HCT116 (cell line): ENCODE data around the gene ACOT8. TPM values are rescaled to one million over a fixed set of nuclear protein-coding genes. Genes with fewer than 3 reads are reported as not detected.

Experiments used
- ATAC-seq: fragments of 200-7000 bp; cut with Tn5 transposase; 2 replicates; pipeline ENCODE4 v1.9.1; 2020; ENCODE audit warnings: mild to moderate bottlenecking, moderate library complexity
- BruUV-seq: library from RNA; stranded (reverse); fragments of 400-500 nt; replicated peaks from 2 replicates; lab custom pipeline; 2021; lab: Mats Ljungman, UMichigan
- CTCF ChIA-PET: fragments of 300-600 bp; sonication (Branson Sonifier 250); formaldehyde crosslinking; loops from one replicate; lab custom pipeline; 2021; ENCODE audit warnings: antibody characterized with exemption; lab: Charles Lee
- POLR2A ChIA-PET: fragments of 300-600, 350-600 bp; sonication (Branson Sonifier 250); formaldehyde crosslinking; loops from one replicate; lab custom pipeline; 2021; ENCODE audit warnings: antibody characterized with exemption; lab: Charles Lee
- RAD21 ChIA-PET, 2 experiments: fragments of 300-600 bp; sonication (Branson Sonifier 250); formaldehyde crosslinking; loops; one replicate each; lab custom pipeline; 2023; ENCODE audit warnings: low total read pairs in 2 of 2; ENCODE audit not compliant: uncharacterized antibody in 2 of 2, unreplicated experiment in 2 of 2, low non-redundant PET in 1 of 2; lab: Charles Lee
- DNase-seq: peaks from one replicate; pipeline ENCODE4 v3.0.0-alpha.2; 2010; ENCODE audit warnings: low read depth, low spot score
- H2AFZ ChIP-seq: fragments of 200-600 bp; shearing (Covaris generic), sonication (generic); 2 replicates; pipeline ENCODE4 v1.6.1; 2017; ENCODE audit warnings: low read depth, mixed run types, mixed read lengths, antibody characterized with exemption, low read length; ENCODE audit not compliant: poor library complexity, severe bottlenecking
- H3K27ac ChIP-seq: 2 replicates; pipeline ENCODE4 v1.5.1; 2012; ENCODE audit warnings: low read depth, low read length
- H3K27me3 ChIP-seq: fragments of 200-600 bp; sonication (generic); 2 replicates; pipeline ENCODE4 v1.6.1; 2016; ENCODE audit warnings: mixed run types, low read length, mixed read lengths; ENCODE audit not compliant: insufficient read depth
- H3K36me3 ChIP-seq, 2 experiments: fragments of 200-500 bp in 1 of 2; fragments of 200-600 bp in 1 of 2; sonication (Bioruptor generic) in 1 of 2; sonication (generic) in 1 of 2; 2 replicates each; pipeline versions ENCODE4 v1.5.1 to v1.6.1; 2014 to 2016; ENCODE audit warnings: low read length in 2 of 2, inconsistent platforms in 1 of 2, mixed read lengths in 1 of 2, mixed run types in 1 of 2; ENCODE audit not compliant: insufficient read depth in 2 of 2, control insufficient read depth in 1 of 2
- H3K4me1 ChIP-seq, 2 experiments: fragments of 200-600 bp in 1 of 2; sonication (generic) in 1 of 2; 2 replicates each; pipeline versions ENCODE4 v1.5.1 to v1.6.1; 2012 to 2017; ENCODE audit warnings: low read length in 2 of 2, inconsistent platforms in 1 of 2, mild to moderate bottlenecking in 1 of 2, mixed read lengths in 1 of 2, mixed run types in 1 of 2, moderate library complexity in 1 of 2; ENCODE audit not compliant: insufficient read depth in 2 of 2, control insufficient read depth in 1 of 2
- H3K4me2 ChIP-seq: fragments of 200-600 bp; sonication (generic); 2 replicates; pipeline ENCODE4 v1.6.1; 2017; ENCODE audit warnings: mixed run types, low read length, mixed read lengths
- H3K4me3 ChIP-seq, 2 experiments: fragments of 200-600 bp in 1 of 2; sonication (generic) in 1 of 2; replicated peaks in 1 of 2; 2 replicates each; pipeline ENCODE4 v1.5.1; 2011 to 2016; ENCODE audit warnings: low read length in 2 of 2, control low read depth in 1 of 2, low read depth in 1 of 2, mild to moderate bottlenecking in 1 of 2, mixed read lengths in 1 of 2, mixed run types in 1 of 2
- H3K79me2 ChIP-seq: fragments of 200-600 bp; sonication (generic); 2 replicates; pipeline ENCODE4 v1.6.1; 2017; ENCODE audit warnings: mild to moderate bottlenecking, mixed run types, low read length, moderate library complexity, mixed read lengths; ENCODE audit not compliant: insufficient read depth
- H3K9ac ChIP-seq: fragments of 200-600 bp; sonication (generic); 2 replicates; pipeline ENCODE4 v1.6.1; 2016; ENCODE audit warnings: low read length, mixed read lengths
- H3K9me2 ChIP-seq: fragments of 200-600 bp; sonication (generic), shearing (Covaris generic); 2 replicates; pipeline ENCODE4 v1.6.1; 2017; ENCODE audit warnings: mixed run types, mild to moderate bottlenecking, moderate library complexity; ENCODE audit not compliant: insufficient read depth
- H3K9me3 ChIP-seq, 2 experiments: fragments of 200-500 bp in 1 of 2; fragments of 200-600 bp in 1 of 2; sonication (Bioruptor generic) in 1 of 2; sonication (generic) in 1 of 2; 2 replicates each; pipeline ENCODE4 v1.6.1; 2014 to 2017; ENCODE audit warnings: low read length in 2 of 2, mixed read lengths in 2 of 2, inconsistent platforms in 1 of 2, low read depth in 1 of 2, mild to moderate bottlenecking in 1 of 2, mixed run types in 1 of 2, moderate library complexity in 1 of 2; ENCODE audit not compliant: control insufficient read depth in 1 of 2, insufficient read depth in 1 of 2
- H4K20me1 ChIP-seq: fragments of 200-600 bp; sonication (generic), shearing (Covaris generic); 2 replicates; pipeline ENCODE4 v1.6.1; 2017; ENCODE audit warnings: mixed run types, mild to moderate bottlenecking, moderate library complexity; ENCODE audit not compliant: insufficient read depth
- ATF3 ChIP-seq: IDR thresholded peaks from 2 replicates; pipeline ENCODE4 v1.6.1; 2012
- CBX3 ChIP-seq: IDR thresholded peaks from 2 replicates; pipeline ENCODE4 v1.6.1; 2012; ENCODE audit warnings: low read depth
- CTCF ChIP-seq, 3 experiments: fragments of 200-600 bp in 1 of 3; sonication (generic) in 1 of 3; IDR thresholded peaks in 2 of 3; conservative IDR thresholded peaks in 1 of 3; 2 replicates each; pipeline ENCODE4 v1.5.1; 2012 to 2017; ENCODE audit warnings: low read depth in 2 of 3, low read length in 2 of 3, antibody characterized with exemption in 1 of 3, borderline replicate concordance in 1 of 3, control low read depth in 1 of 3, mild to moderate bottlenecking in 1 of 3, mixed read lengths in 1 of 3, mixed run types in 1 of 3, moderate library complexity in 1 of 3; ENCODE audit not compliant: insufficient read depth in 1 of 3
- EGR1 ChIP-seq: IDR thresholded peaks from 2 replicates; pipeline ENCODE4 v1.6.1; 2012; ENCODE audit warnings: low read depth
- ELF1 ChIP-seq: IDR thresholded peaks from 2 replicates; pipeline ENCODE4 v1.6.1; 2012; ENCODE audit warnings: low read depth, borderline replicate concordance
- EZH2 ChIP-seq: fragments of 200-600 bp; sonication (generic); IDR thresholded peaks from 2 replicates; pipeline ENCODE4 v1.6.1; 2017; ENCODE audit warnings: antibody characterized with exemption, mixed run types
- JUND ChIP-seq: IDR thresholded peaks from 2 replicates; pipeline ENCODE4 v1.6.1; 2012
- POLR2A ChIP-seq: IDR thresholded peaks from 2 replicates; pipeline ENCODE4 v1.7.0; 2011; ENCODE audit warnings: borderline replicate concordance; ENCODE audit not compliant: insufficient read depth, insufficient read length; ENCODE audit errors: extremely low read depth
- POLR2AphosphoS5 ChIP-seq: IDR thresholded peaks from 2 replicates; pipeline ENCODE4 v1.6.1; 2011; ENCODE audit warnings: mild to moderate bottlenecking, low read depth, low read length, moderate library complexity
- RAD21 ChIP-seq: IDR thresholded peaks from 2 replicates; pipeline ENCODE4 v1.6.1; 2012; ENCODE audit warnings: low read depth, mild to moderate bottlenecking
- REST ChIP-seq: IDR thresholded peaks from 2 replicates; pipeline ENCODE4 v1.6.1; 2012; ENCODE audit warnings: low read depth
- SIN3A ChIP-seq: IDR thresholded peaks from 2 replicates; pipeline ENCODE4 v1.6.1; 2012; ENCODE audit warnings: low read depth
- SRF ChIP-seq: IDR thresholded peaks from 2 replicates; pipeline ENCODE4 v1.6.1; 2012; ENCODE audit warnings: low read depth
- TCF7L2 ChIP-seq: IDR thresholded peaks from 2 replicates; pipeline ENCODE4 v1.7.0; 2011; ENCODE audit warnings: borderline replicate concordance, inconsistent platforms; ENCODE audit not compliant: insufficient read depth, insufficient read length; ENCODE audit errors: extremely low read depth
- ZFX ChIP-seq: fragments of 450-650 bp; IDR thresholded peaks from 2 replicates; pipeline ENCODE4 v1.6.1; 2017
- intact Hi-C: fragments of 100-400 bp; cut with micrococcal nuclease; formaldehyde crosslinking; loops from 2 replicates; pipeline ENCODE4 v1.10.0; 2022
- total RNA-seq: library from RNA; stranded (reverse); gene quantifications from one replicate; pipeline ENCODE4 v1.2.1, GENCODE V29; 2021; ENCODE audit not compliant: unreplicated experiment

Gene ACOT8
- total RNA-seq, 1 experiment from 2014 or later, result 12.2 TPM

GRCh38 chr20:45810191-45810970, 46.8 kb downstream of the ACOT8 start:
- Histone ChIP-seq H4K20me1 (no peaks in the 10 kb centered on the region), H3K4me2 (no peak overlapping the region), H3K79me2 (peaks cover 27% of the 10 kb centered on the region), H3K4me3 (no peak overlapping the region), H3K9me3 (no peaks in the 10 kb centered on the region), H3K27ac (no peak overlapping the region), H2AFZ (no peak overlapping the region), H3K9me2 (no peaks in the 10 kb centered on the region), H3K36me3 (peaks cover 41 to 51% of the 10 kb centered on the region in 2 experiments), H3K4me1 (peaks cover 17 to 18% of the 10 kb centered on the region in 2 experiments; a peak in 3 of 4 replicates), H3K9ac (no peak overlapping the region), H3K27me3 (no peaks in the 10 kb centered on the region)
- ChIA-PET CTCF (interaction anchor here (1.1 to 1.2 kb wide), 2 partner anchors 12 to 160 kb away, joined by 3 read pairs; no protein-coding TSS in a partner anchor), POLR2A (no interaction called here), RAD21 (no interaction called here)
- DNase-seq, result no peak
- no TSS peak for BruUV-seq
- TF ChIP-seq EZH2, result no peak
- TF ChIP-seq POLR2AphosphoS5, result no peak
- no peak for TF ChIP-seq REST
- no peak for TF ChIP-seq CTCF (IDR thresholded peaks at IDR 0.05 in 2 of 3, conservative IDR thresholded peaks at IDR 0.05 in 1 of 3; ENCODE audit: borderline replicate concordance in 1 of 3, insufficient read depth in 1 of 3, low read depth in 2 of 3, low read length in 2 of 3)
- TF ChIP-seq ZFX, result no peak
- no peak for TF ChIP-seq SRF
- TF ChIP-seq TCF7L2, result no peak
- no peak for TF ChIP-seq ATF3
- TF ChIP-seq CBX3, result no peak
- TF ChIP-seq ELF1, result no peak
- TF ChIP-seq JUND, result no peak
- no peak for TF ChIP-seq POLR2A
- no peak for TF ChIP-seq SIN3A
- no peak for TF ChIP-seq EGR1
- no peak for TF ChIP-seq RAD21
- ATAC-seq, result no peak
- intact Hi-C loops, result loop anchor here (5.0 kb wide), 1 partner anchor 162 kb away; the partner anchor contains the start of gene ZNF335
